HFF-Myc (cell line): ENCODE data around the gene RBP3.

Source experiments
- DNase-seq: peaks from one replicate; pipeline ENCODE4 v3.0.0-alpha.2; 2011; ENCODE audit warnings: low read depth; ENCODE audit errors: extremely low read depth
- H3K4me3 ChIP-seq: replicated peaks from 2 replicates; pipeline ENCODE4 v1.5.1; 2011; ENCODE audit warnings: low read depth, mild to moderate bottlenecking, control low read depth, low read length
- TF ChIP-seq, protein P1 (sequence below): IDR thresholded peaks from 2 replicates; pipeline ENCODE4 v1.5.1; 2012; ENCODE audit warnings: mild to moderate bottlenecking, low read depth, low read length, control low read depth; ENCODE audit errors: missing control alignments

RBP3 gene

DNA sequence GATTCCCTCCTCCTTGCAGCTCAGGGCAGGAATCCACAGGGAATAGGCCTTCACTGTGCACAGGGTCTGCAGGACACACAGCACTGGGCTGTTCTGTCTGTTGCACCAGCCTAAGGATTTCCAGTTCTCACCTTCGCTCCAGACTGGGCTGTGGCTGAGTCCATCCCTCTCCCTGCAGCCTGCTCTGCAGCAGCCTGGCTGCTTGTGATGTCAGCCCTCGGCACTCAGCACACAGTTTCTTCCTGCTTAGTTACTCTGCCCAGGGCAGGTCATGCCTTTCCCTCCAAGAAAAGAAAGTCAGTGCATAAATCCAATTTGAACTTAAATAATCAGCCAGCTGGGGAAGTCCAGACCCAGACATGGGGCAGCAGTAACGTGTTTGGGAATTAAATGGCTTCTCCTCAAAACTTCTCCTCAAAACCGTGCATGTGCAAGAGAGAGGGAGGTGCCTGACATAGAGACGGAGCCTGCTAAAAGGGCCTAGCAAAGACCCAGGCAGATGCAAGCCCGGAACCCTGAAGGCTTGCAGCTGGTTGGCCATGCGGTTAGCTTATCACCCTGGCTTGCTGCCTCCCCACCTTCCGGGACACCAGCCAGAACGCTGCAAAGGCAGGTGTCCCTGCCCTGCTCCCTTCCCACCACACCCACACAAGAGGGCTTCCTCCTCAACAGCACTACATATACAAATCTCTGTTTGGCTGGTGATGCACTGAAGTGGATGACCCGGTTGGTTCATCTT is 36.8 kb upstream of the RBP3 start:
- H3K4me3 ChIP-seq, result no peak overlapping the region
- TF ChIP-seq, protein P1, sequence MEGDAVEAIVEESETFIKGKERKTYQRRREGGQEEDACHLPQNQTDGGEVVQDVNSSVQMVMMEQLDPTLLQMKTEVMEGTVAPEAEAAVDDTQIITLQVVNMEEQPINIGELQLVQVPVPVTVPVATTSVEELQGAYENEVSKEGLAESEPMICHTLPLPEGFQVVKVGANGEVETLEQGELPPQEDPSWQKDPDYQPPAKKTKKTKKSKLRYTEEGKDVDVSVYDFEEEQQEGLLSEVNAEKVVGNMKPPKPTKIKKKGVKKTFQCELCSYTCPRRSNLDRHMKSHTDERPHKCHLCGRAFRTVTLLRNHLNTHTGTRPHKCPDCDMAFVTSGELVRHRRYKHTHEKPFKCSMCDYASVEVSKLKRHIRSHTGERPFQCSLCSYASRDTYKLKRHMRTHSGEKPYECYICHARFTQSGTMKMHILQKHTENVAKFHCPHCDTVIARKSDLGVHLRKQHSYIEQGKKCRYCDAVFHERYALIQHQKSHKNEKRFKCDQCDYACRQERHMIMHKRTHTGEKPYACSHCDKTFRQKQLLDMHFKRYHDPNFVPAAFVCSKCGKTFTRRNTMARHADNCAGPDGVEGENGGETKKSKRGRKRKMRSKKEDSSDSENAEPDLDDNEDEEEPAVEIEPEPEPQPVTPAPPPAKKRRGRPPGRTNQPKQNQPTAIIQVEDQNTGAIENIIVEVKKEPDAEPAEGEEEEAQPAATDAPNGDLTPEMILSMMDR, result no peak
- DNase-seq, result no peak

DNA sequence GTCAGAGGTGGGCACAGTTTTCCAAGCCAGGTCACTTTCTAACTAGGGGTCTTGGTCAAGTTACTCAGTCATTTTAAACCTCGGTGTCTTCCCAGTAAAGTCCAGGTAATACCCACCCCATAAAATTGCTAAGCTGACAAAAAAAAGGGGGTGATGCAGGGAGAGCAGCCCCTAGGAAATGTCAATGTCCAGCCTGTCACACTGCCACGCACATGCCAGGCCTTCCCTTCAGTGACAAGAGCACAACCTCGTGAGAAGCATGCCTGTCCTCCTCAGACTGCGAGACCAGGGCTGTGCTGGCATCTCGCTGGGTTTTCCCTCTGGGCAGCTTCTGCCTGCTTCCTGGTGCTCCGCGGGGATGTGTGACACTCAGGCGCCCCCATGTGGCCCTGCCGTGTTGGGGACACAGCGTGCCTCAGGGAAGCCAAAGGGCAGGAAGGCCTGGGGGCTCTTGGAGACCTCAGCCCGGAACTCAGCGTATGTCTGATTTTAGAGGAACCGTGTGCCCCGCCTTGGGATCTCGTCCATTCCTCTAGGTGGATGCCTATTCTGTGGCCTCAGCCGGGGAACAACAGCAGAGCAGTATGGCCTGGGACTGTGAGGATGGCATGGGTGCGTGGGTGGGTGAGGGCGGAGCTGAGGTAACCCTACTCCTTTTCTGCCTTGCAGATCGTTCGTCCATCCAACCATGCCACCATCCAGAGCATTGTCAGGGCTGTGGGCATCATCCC is 36.1 kb upstream of the RBP3 start:
- TF ChIP-seq, protein P1, result peak; percentile 89
- peak; percentile 3 for DNase-seq
- no peak overlapping the region for H3K4me3 ChIP-seq

DNA sequence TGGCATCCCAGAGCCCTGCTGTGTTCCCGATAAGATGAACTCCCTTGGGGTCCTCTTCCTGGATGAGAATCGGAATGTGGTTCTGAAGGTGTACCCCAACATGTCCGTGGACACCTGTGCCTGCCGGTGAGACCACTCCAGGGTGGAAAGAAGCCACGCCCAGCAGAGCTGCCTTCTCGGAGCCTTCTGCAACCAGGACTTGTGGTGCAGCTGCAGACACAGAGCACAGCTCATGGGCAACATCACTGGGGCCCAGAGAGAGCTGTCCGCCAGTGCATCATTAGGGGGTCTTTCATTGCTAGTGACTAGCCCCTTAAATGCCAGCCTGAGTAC is 35.5 kb upstream of the RBP3 start:
- TF ChIP-seq, protein P1, result no peak
- no peak for DNase-seq
- no peak overlapping the region for H3K4me3 ChIP-seq

DNA sequence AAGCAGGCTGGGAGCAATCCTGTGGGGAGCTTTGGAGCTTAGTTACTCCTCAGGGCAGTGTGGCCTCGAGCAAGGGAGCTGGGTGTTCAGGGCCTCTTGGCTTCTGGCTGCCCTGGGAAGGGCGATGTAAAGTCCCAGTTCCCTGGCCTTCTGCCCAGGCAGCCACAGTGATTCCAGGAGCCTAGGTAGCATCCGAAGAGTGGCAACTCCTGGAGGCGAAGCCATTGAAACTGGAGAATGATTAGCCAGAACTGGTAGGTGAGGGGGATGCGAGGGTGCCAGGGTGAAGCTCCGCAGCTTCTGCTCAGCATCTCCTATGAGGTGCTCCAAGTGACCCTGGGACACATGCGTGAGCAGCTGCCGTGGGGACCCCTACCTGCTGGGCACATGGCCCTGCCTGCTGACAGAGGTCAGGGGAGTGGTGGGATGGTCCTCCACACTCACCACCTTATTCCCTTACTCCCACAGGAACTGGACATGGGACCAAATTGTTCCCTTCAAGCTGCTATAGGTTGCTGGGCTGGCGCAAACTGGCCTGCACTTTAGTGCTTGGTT is 33.7 kb upstream of the RBP3 start:
- H3K4me3 ChIP-seq, result no peak overlapping the region
- DNase-seq, result no peak
- TF ChIP-seq, protein P1, result no peak

GRCh38 chr10:47315421-47315820 is 32.7 kb upstream of the RBP3 start:
- DNase-seq, result no peak
- TF ChIP-seq, protein P1, result no peak
- H3K4me3 ChIP-seq, result no peak overlapping the region

DNA sequence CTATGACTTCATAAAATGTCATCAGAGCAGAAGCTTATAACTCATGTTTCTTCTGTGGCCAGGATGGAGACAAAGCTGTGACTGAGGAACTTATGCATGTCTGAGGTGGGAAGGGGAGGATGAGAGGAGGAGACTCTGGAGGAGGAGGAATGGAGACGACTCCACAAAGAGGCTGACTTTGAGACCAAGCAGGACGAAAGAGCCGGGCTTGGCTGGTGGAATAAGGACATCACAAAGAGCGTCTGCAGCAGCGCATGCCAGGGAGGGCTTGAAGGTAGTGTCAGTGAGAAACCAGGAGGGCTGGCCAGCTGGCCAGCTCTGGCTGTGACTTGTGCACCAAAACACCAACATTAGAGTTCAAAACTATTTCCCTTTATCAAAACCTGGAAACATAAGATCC is 32.0 kb upstream of the RBP3 start:
- no peak overlapping the region for H3K4me3 ChIP-seq
- TF ChIP-seq, protein P1, result no peak
- no peak for DNase-seq
